ENCODE results near the gene PIEZO2.

- TF ChIP-seq CTCF (IDR thresholded peaks at IDR 0.05; ENCODE audit: insufficient read depth, low read length), result no peak
- no peak for TF ChIP-seq POLR2AphosphoS5 (IDR thresholded peaks at IDR 0.05; ENCODE audit: low read depth)
- no peak for TF ChIP-seq GABPA (IDR thresholded peaks at IDR 0.05; ENCODE audit: low read depth)
These were observed 213.8 kb downstream of the PIEZO2 start for GRCh38 chr18:10935588-10935987.
